GM21360 (cell line): ENCODE results near the gene THAP8.

Source experiments
- ATAC-seq: cut with Tn5 transposase; IDR thresholded peaks from one replicate; pipeline ENCODE4 v1.9.1; 2021; ENCODE audit warnings: mild to moderate bottlenecking, moderate library complexity; ENCODE audit not compliant: unreplicated experiment

THAP8 gene, protein sequence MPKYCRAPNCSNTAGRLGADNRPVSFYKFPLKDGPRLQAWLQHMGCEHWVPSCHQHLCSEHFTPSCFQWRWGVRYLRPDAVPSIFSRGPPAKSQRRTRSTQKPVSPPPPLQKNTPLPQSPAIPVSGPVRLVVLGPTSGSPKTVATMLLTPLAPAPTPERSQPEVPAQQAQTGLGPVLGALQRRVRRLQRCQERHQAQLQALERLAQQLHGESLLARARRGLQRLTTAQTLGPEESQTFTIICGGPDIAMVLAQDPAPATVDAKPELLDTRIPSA

GRCh38 chr19:36054119-36054732 lies at the start of gene THAP8:
TSS of gene THAP8 (minus strand) at chr19:36054285. CDS start at chr19:36054217, 68 bp downstream.
- ATAC-seq: peak; percentile 75

- no peak for ATAC-seq
Observed at GRCh38 chr19:36103040-36103626, 49.0 kb upstream of the THAP8 start.

DNA sequence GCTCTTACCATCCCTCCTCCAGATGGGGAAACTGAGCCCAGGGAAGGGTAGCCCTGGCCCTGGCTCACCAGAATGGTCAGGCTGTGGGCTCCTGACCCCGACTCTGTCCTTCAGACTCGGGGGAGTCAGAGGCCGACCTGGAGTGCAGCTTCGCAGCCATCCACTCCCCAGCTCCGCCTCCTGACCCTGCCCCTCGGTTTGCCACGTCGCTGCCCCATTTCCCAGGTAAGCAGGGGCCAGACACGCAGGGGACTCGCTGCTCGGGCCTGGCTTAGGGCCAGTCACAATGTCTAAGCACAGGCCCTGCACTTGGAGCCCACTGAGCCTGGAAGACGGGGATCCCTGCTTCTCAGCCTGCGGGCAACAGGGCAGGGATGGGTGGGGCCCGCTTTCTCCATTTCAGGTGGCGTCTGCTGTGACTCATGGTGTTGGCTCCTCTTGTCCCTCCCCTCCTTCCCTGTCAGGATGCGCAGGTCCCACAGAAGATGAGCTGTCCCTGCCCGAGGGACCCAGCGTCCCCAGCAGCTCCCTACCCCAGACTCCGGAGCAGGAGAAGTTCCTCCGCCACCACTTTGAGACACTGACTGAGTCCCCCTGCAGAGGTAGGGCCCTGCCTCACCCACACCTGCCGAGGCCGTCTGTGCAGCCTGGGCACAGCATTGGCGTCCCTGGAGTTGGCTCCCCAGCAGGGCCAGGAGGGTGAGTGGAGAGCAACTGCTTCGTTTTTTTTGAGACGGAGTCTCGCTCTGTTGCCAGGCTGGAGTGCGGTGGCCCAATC lies 47.7 kb upstream of the THAP8 start:
- ATAC-seq: no peak

- no peak for ATAC-seq
Observed at GRCh38 chr19:36100476-36100875, 46.4 kb upstream of the THAP8 start.

DNA sequence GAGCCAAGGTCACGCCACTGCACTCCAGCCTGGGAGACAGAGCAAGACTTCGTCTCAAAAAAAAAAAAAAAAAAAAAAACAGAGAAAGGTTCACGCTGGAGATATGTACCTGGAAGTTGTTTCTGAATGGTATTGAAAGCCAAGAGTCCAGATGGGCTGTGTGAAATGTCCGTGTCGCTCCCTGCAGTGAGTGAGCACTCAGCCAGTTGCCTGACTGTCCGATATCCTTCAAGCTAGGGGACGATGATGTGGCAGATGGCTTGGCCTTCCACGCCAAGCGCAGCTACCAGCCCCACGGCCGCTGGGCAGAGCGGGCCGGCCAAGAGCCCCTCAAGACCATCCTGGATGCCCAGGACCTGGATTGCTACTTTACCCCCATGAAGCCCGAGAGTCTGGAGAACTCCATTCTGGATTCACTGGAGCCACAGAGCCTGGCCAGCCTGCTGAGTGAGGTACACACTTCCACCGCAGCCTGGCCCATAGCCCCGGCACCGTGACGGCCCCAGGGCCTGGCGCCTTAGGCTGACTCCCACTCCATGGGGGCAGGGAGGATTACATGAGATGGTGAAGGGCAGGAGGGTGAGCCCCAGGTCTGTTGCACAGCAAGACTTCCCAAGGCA lies 45.2 kb upstream of the THAP8 start:
- no peak for ATAC-seq

- ATAC-seq: no peak
Observed at GRCh38 chr19:36097036-36097435, 43.0 kb upstream of the THAP8 start.

DNA sequence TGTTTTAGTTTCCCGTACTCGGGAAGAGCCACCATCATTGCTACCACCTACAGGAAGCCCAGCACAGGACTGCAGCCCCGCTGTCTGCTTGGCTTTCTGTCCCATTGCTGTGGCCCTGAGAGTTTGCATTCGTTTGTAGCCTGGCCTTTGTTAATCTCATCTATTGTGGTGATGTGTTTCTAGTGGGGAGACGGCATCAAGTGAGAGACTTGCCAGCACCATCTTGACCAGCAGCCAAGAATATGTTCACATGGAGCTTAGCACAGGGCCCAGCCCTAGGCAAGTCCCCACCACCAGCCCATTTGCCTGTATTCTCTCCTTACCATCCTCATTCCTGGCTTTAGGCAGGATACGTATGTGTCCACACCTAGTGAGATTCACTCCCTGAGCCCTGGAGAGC lies 39.6 kb upstream of the THAP8 start:
- no peak for ATAC-seq

GRCh38 chr19:36093146-36093662 lies 39.1 kb upstream of the THAP8 start:
- peak; percentile 62 for ATAC-seq

DNA sequence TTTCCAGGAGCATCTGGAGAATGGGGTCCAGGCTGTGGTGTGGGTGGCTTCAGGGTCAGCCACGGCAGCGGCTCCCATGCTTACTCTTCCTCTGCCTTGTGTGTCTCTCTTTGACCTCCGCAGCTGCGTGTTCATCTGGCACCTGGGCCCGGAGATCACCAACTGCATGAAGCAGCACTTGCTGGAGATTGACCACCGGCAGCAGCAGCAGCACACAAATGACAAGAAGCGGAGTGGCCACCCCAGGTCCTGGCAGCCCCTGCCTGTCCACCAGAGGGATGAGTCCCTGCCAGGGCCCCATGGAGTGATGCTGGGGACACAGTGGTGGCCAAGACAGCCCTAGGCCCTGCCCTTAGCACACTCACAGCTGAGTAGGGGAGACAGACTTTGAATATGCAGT lies 38.5 kb upstream of the THAP8 start:
- ATAC-seq: no peak

GRCh38 chr19:36090910-36091695 lies 37.0 kb upstream of the THAP8 start:
- no peak for ATAC-seq

DNA sequence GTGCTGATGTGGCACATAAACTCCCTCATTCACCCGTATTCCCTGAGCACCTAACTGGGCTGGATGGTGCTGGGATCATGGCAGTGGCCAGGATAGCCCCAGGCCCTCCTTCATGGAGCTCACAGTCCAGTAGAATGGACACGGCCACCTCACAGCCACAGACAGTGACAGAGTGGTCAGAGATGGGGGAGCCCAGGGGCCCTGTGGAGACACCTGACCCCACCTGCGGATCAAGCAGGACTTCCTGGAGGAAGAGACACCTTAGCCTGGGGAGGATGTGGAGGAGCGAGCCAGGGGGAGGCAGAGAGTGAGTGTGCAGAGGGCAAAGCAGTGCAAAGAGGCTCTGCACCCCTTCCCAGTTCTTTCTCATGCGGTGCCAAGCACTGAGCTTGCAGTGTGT lies 35.8 kb upstream of the THAP8 start:
- no peak for ATAC-seq

GRCh38 chr19:36086326-36086725 lies 32.2 kb upstream of the THAP8 start:
- no peak for ATAC-seq

DNA sequence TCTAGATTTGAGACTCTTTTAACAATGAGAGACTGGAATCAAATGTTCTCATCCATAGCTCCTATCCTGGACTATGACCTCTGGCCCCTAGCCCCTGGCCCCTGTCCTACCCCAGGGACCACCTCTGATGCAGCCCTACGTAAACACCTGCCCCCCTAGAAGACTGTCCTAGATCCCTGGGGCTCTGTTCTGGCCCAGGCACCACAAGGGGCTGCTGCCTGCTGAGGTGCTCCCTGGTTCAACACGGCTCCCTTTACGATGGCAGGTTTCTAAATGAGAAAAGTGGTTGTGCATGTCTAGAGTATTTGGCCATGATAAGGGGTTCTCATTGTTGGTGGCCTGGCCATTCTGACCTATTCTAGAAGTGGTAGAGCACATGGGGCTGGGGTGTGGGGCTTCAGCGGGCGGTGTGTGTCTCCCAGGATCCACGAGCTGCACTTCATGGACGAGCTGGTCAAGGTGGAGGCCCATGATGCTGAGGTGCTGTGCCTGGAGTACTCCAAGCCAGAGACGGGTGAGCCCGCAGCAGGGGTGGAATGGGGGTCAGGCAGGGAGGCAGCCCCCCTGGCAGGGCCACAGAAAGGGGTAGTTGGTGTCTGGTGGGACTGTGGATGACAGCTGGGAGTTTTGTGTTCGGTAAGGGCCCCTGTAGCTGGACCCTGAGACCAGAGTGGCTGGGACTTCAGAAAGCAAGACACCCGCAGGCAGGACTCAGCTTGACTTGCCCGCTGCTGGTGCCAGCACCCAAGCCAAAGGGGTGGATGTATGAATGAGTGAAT lies 30.3 kb upstream of the THAP8 start:
- no peak for ATAC-seq

DNA sequence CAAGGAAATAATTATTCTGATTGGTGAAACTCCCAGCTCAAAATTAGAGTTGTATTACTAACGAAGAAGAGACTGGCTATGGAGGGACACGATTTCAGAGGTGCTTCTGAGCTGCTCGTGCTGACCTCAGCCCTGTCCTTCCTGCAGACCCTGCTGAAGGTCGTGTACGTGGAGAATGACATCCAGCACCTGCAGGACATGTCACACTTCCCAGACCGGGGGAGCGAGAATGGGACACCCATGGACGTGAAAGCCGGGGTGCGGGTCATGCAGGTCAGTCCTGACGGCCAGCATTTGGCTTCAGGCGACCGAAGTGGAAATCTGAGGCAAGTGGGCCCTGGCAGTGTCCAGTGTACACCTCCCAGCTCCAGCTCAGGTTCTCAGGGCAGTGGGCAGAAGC lies 28.8 kb upstream of the THAP8 start:
- no peak for ATAC-seq

- no peak for ATAC-seq
Observed at GRCh38 chr19:36081894-36082293, 27.8 kb upstream of the THAP8 start.

GRCh38 chr19:36081385-36081784 lies 27.3 kb upstream of the THAP8 start:
- ATAC-seq: no peak

DNA sequence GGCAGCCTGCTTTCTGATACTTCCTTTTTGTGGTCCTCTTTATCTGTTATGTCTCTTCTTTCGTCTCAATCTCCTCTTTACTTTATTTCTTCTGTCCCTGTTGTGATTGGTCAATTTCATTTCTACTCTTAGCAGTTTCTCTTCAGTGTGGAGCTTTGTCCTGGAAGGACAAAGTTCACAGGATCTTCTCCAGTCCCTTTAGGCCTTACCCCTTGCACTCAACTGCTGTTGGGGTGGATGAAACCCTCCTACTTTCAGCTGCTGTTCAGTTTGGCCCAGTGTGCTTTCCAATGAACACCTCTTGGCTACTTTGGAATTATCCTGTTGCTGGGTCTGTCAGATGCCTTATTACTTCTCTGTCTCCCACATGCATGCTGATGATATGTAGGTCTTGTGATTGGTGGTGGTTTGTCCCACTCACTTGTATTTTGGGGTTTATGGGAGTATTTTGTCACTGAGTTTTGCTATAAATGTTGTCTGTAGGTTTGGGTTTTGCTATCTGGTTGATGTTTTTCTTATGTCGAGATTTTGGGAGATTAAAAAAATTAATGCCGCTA lies 25.4 kb upstream of the THAP8 start:
- ATAC-seq: no peak

- no peak for ATAC-seq
Observed at GRCh38 chr19:36073121-36073876, 19.2 kb upstream of the THAP8 start.
